HepG2 (cell line): ENCODE measurements around the gene NAPEPLD. TPM values are rescaled to one million over a fixed set of nuclear protein-coding genes. Genes with fewer than 3 reads are reported as not detected.

Experiments
- ATAC-seq: fragments of 200-7000 bp; cut with Tn5 transposase; 3 replicates; pipeline ENCODE4 v1.9.1; 2020; ENCODE audit warnings: mild to moderate bottlenecking, moderate library complexity
- BruUV-seq: library from RNA; stranded (reverse); fragments of 400-500 nt; replicated peaks from 2 replicates; lab custom pipeline; 2021; lab: Mats Ljungman, UMichigan
- CTCF ChIA-PET: fragments of 300-600 bp; formaldehyde crosslinking; extraction: SDS; loops from one replicate; lab custom pipeline; 2021; ENCODE audit warnings: low total read pairs, inconsistent platforms, low intra/inter-chr PET ratio; lab: Yijun Ruan, JAX
- POLR2A ChIA-PET: fragments of 350-600 bp; sonication (Branson Sonifier 250); formaldehyde crosslinking; loops from one replicate; lab custom pipeline; 2020; ENCODE audit warnings: antibody characterized with exemption, inconsistent platforms; lab: Yijun Ruan, JAX
- DNase-seq: peaks from one replicate; pipeline ENCODE4 v3.0.0-alpha.2; 2015; ENCODE audit warnings: low spot score
- FAIRE-seq: peaks from 3 replicates; lab custom pipeline; 2011; peaks lifted over from hg19 to GRCh38; lab: Jason Lieb, UNC
- H2AFZ ChIP-seq: one replicate; pipeline ENCODE4 v1.6.1; 2011; ENCODE audit warnings: low read length, inconsistent platforms
- H3K27ac ChIP-seq: fragments of 300-600 bp; 3 replicates; pipeline ENCODE4 v1.8.0; 2011; ENCODE audit warnings: mixed run types, mild to moderate bottlenecking, mixed read lengths, low read length, inconsistent platforms; ENCODE audit not compliant: insufficient read depth; ENCODE audit errors: extremely low read length
- H3K27me3 ChIP-seq, 2 experiments: fragments of 200-600 bp in 1 of 2; 2 replicates in 1 of 2; 3 replicates in 1 of 2; pipeline versions ENCODE4 v1.6.0 to v1.8.0; 2011; ENCODE audit warnings: low read length in 2 of 2, mild to moderate bottlenecking in 2 of 2, moderate library complexity in 2 of 2, inconsistent platforms in 1 of 2; ENCODE audit not compliant: insufficient read depth in 2 of 2, control insufficient read depth in 1 of 2
- H3K36me3 ChIP-seq, 2 experiments: fragments of 200-600 bp in 1 of 2; replicated peaks in 1 of 2; 2 replicates in 1 of 2; 3 replicates in 1 of 2; pipeline versions ENCODE4 v1.5.1 to v1.8.0; 2011; ENCODE audit warnings: low read length in 2 of 2, inconsistent platforms in 1 of 2; ENCODE audit not compliant: insufficient read depth in 2 of 2, control insufficient read depth in 1 of 2
- H3K4me1 ChIP-seq: 2 replicates; pipeline ENCODE4 v1.5.1; 2012; ENCODE audit warnings: low read length, inconsistent platforms; ENCODE audit not compliant: insufficient read depth
- H3K4me2 ChIP-seq: 2 replicates; pipeline ENCODE4 v1.6.0; 2011; ENCODE audit warnings: low read depth, low read length, inconsistent platforms
- H3K4me3 ChIP-seq, 3 experiments: fragments of 200-600 bp in 1 of 3; sonication (generic), shearing (Covaris generic) in 1 of 3; replicated peaks in 1 of 3; 2 replicates each; pipeline ENCODE4 v1.5.1; 2011 to 2016; ENCODE audit warnings: low read length in 3 of 3, inconsistent platforms in 2 of 3, low read depth in 2 of 3, mild to moderate bottlenecking in 2 of 3, control low read depth in 1 of 3, mixed read lengths in 1 of 3; ENCODE audit not compliant: insufficient read depth in 1 of 3
- H3K79me2 ChIP-seq: one replicate; pipeline ENCODE4 v1.6.1; 2011; ENCODE audit warnings: low read length, inconsistent platforms; ENCODE audit not compliant: insufficient read depth
- H3K9ac ChIP-seq: 2 replicates; pipeline ENCODE4 v1.6.0; 2011; ENCODE audit warnings: mild to moderate bottlenecking, low read depth, low read length, inconsistent platforms; ENCODE audit not compliant: insufficient read depth
- H3K9me3 ChIP-seq: 2 replicates; pipeline ENCODE4 v1.5.1; 2012; ENCODE audit warnings: mild to moderate bottlenecking, low read length
- H4K20me1 ChIP-seq: 2 replicates; pipeline ENCODE4 v1.6.0; 2011; ENCODE audit warnings: inconsistent platforms, mild to moderate bottlenecking, low read length, moderate library complexity; ENCODE audit not compliant: insufficient read depth
- ARID2 ChIP-seq: sonication (generic); formaldehyde crosslinking; IDR thresholded peaks from 2 replicates; pipeline ENCODE4 v1.8.1; 2022; ENCODE audit warnings: mild to moderate bottlenecking, missing genetic modification reagents, borderline replicate concordance
- ELF4 ChIP-seq: sonication (generic); formaldehyde crosslinking; IDR thresholded peaks from 2 replicates; pipeline ENCODE4 v1.5.0; 2020; ENCODE audit warnings: missing genetic modification reagents, mild to moderate bottlenecking, moderate library complexity, borderline replicate concordance
- GFI1 ChIP-seq: sonication (generic); formaldehyde crosslinking; IDR thresholded peaks from 2 replicates; pipeline ENCODE4 v1.5.0; 2020; ENCODE audit warnings: missing genetic modification reagents, mild to moderate bottlenecking, borderline replicate concordance
- SRF ChIP-seq: IDR thresholded peaks from 2 replicates; pipeline ENCODE4 v1.6.1; 2011; ENCODE audit warnings: mild to moderate bottlenecking, low read depth, low read length, moderate library complexity
- TBP ChIP-seq: sonication (generic); formaldehyde crosslinking; IDR thresholded peaks from 2 replicates; pipeline ENCODE4 v1.5.0; 2020; ENCODE audit warnings: missing genetic modification reagents
- ZMYM4 ChIP-seq: sonication (generic); formaldehyde crosslinking; IDR thresholded peaks from 2 replicates; pipeline ENCODE4 v1.8.1; 2023; ENCODE audit warnings: mild to moderate bottlenecking, missing genetic modification reagents
- ZNF547 ChIP-seq: sonication (generic); formaldehyde crosslinking; IDR thresholded peaks from 2 replicates; pipeline ENCODE4 v1.5.1; 2020; ENCODE audit warnings: mild to moderate bottlenecking, missing genetic modification reagents
- ZSCAN21 ChIP-seq: sonication (generic); formaldehyde crosslinking; IDR thresholded peaks from 2 replicates; pipeline ENCODE4 v1.8.0; 2022; ENCODE audit warnings: mild to moderate bottlenecking, missing genetic modification reagents, moderate library complexity, borderline replicate concordance
- WGBS: methylation state at CpG from one replicate; pipeline ENCODE4 v1.1.6; 2017; ENCODE audit warnings: low lambda C conversion rate; 5-methylcytosine and 5-hydroxymethylcytosine counted together
- in situ Hi-C: cut with HindIII; loops from 2 replicates; pipeline ENCODE4 v1.10.0; 2017; ENCODE audit warnings: low pct_unique_long_range_greater_than_20kb; ENCODE audit not compliant: extremely low pct_ligation_motif_present
- intact Hi-C: fragments of 100-400 bp; cut with micrococcal nuclease; formaldehyde crosslinking; loops from one replicate; pipeline ENCODE4 v1.10.0; 2022; ENCODE audit not compliant: unreplicated experiment
- polyA plus RNA-seq, 8 experiments: library from polyadenylated mRNA; depleted of rRNA in 3 of 8; stranded (reverse) in 7 of 8; unstranded in 1 of 8; fragments of >200 nt; fragmentation: Illumina TruSeq in 4 of 8; extraction: Trizol in 4 of 8; gene quantifications; 2 replicates each; pipeline versions ENCODE4 v1.2.1 to v1.2.3, GENCODE V29; 2011 to 2016; ENCODE audit warnings: low read depth in 4 of 8, missing spikeins in 1 of 8, mixed read lengths in 1 of 8; ENCODE audit not compliant: insufficient read depth in 1 of 8
- total RNA-seq, 5 experiments: library from RNA; depleted of rRNA; stranded (reverse); fragments of >200 nt; fragmentation: Illumina TruSeq; extraction: Trizol; gene quantifications; 2 replicates each; pipeline ENCODE4 v1.2.3, GENCODE V29; 2016; ENCODE audit warnings: low read depth in 1 of 5
- TF ChIP-seq, protein P1 (sequence below): sonication (generic); formaldehyde crosslinking; IDR thresholded peaks from 2 replicates; pipeline ENCODE4 v1.8.1; 2023; ENCODE audit warnings: mild to moderate bottlenecking, missing genetic modification reagents
- TF ChIP-seq, protein P2 (sequence below): sonication (generic); formaldehyde crosslinking; IDR thresholded peaks from 2 replicates; pipeline ENCODE4 v1.4.0; 2020; ENCODE audit warnings: missing genetic modification reagents
- TF ChIP-seq, protein P3 (sequence below): sonication (generic); formaldehyde crosslinking; IDR thresholded peaks from 2 replicates; pipeline ENCODE4 v1.8.0; 2022; ENCODE audit warnings: mild to moderate bottlenecking, missing genetic modification reagents, moderate library complexity

The NAPEPLD gene
- total and polyA plus RNA-seq, 2 of the 13 experiments (the other 11 are each of a cell fraction or from before 2014, with no cell fraction given), result 3.4 to 5.6 TPM

DNA sequence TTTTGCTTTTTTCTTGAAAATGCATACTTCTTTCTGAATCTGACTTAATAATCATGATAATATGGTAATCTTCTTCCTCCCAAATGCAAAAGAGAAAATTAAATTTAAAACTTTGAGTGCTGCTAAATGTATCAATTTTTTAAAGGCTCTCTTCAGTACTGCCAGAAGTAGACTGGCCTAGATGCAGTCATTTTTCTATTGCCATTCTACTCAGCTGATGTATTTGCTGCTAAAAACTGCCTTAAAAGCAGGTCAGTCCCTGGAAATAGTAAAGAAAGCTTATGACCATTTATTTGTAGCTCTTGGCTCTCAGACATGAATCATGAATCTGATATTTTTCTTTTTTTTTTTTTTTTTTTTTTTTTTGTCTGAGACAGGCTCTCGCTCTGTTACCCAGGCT is 28.5 kb downstream of the NAPEPLD start:
- peaks cover 13% of the 10 kb centered on the region for H3K4me1 ChIP-seq
- peaks cover 8 to 19% of the 10 kb centered on the region in 2 experiments for H3K36me3 ChIP-seq
- intact Hi-C loops (no loop called here), in situ Hi-C loops (no loop called here)
- FAIRE-seq (no peak), DNase-seq (no peak), ATAC-seq (no peak)
- TF ChIP-seq ZSCAN21 (CRISPR knock-in tag) (no peak), ZNF547 (CRISPR knock-in tag) (no peak), ZMYM4 (CRISPR knock-in tag) (no peak), TBP (CRISPR knock-in tag) (no peak), ARID2 (no peak), ELF4 (CRISPR knock-in tag) (no peak), SRF (no peak), GFI1 (no peak)
- TF ChIP-seq, protein P1, sequence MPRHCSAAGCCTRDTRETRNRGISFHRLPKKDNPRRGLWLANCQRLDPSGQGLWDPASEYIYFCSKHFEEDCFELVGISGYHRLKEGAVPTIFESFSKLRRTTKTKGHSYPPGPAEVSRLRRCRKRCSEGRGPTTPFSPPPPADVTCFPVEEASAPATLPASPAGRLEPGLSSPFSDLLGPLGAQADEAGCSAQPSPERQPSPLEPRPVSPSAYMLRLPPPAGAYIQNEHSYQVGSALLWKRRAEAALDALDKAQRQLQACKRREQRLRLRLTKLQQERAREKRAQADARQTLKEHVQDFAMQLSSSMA (CRISPR knock-in tag), result no peak
- TF ChIP-seq, protein P2, sequence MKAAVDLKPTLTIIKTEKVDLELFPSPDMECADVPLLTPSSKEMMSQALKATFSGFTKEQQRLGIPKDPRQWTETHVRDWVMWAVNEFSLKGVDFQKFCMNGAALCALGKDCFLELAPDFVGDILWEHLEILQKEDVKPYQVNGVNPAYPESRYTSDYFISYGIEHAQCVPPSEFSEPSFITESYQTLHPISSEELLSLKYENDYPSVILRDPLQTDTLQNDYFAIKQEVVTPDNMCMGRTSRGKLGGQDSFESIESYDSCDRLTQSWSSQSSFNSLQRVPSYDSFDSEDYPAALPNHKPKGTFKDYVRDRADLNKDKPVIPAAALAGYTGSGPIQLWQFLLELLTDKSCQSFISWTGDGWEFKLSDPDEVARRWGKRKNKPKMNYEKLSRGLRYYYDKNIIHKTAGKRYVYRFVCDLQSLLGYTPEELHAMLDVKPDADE (CRISPR knock-in tag), result no peak
- TF ChIP-seq, protein P3, sequence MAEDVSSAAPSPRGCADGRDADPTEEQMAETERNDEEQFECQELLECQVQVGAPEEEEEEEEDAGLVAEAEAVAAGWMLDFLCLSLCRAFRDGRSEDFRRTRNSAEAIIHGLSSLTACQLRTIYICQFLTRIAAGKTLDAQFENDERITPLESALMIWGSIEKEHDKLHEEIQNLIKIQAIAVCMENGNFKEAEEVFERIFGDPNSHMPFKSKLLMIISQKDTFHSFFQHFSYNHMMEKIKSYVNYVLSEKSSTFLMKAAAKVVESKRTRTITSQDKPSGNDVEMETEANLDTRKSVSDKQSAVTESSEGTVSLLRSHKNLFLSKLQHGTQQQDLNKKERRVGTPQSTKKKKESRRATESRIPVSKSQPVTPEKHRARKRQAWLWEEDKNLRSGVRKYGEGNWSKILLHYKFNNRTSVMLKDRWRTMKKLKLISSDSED, result no peak
- H3K4me3 ChIP-seq, result no peak overlapping the region
- no peaks in the 10 kb centered on the region for H3K79me2 ChIP-seq
- no peak overlapping the region for H3K27ac ChIP-seq
- 94% methylated on average over 1 of the region's 1 CpG for WGBS
- ChIA-PET POLR2A (interaction anchor here (0.8 kb wide), 1 partner anchor 28 kb away, joined by 3 read pairs; the partner anchor contains the start of gene NAPEPLD), CTCF (no interaction called here)
- H3K9ac ChIP-seq, result no peak overlapping the region
- H4K20me1 ChIP-seq, result no peaks in the 10 kb centered on the region
- H3K9me3 ChIP-seq, result no peaks in the 10 kb centered on the region
- H2AFZ ChIP-seq, result no peak overlapping the region
- no peaks in the 10 kb centered on the region for H3K27me3 ChIP-seq
- no peak overlapping the region for H3K4me2 ChIP-seq
- BruUV-seq, result no TSS peak
